Uterus (tissue), 4 donors: ENCODE data around the gene PTRH2. TPM values are rescaled to one million over a fixed set of nuclear protein-coding genes. Genes with fewer than 3 reads are reported as not detected.

Experiments
- DNase-seq, 2 donors: peaks; one replicate each; pipeline ENCODE4 v3.0.0-alpha.2; 2019 to 2020
- H3K27ac ChIP-seq, 2 donors: fragments of 200-600 bp; sonication (generic); 1 replicate in 1 of 2; 2 replicates in 1 of 2; pipeline ENCODE4 v1.5.1; 2016 to 2018
- H3K27me3 ChIP-seq, 2 donors: fragments of 200-600 bp; sonication (generic); one replicate each; pipeline ENCODE4 v1.5.1; 2018 to 2019; ENCODE audit warnings: control low read depth in 1 of 2
- H3K36me3 ChIP-seq, 2 donors: fragments of 200-600 bp; sonication (generic); one replicate each; pipeline ENCODE4 v1.5.1; 2019; ENCODE audit warnings: control low read depth in 1 of 2
- H3K4me1 ChIP-seq, 2 donors: fragments of 200-600 bp; sonication (generic); one replicate each; pipeline ENCODE4 v1.5.1; 2018 to 2019; ENCODE audit warnings: control low read depth in 1 of 2
- H3K4me3 ChIP-seq, 2 donors: fragments of 200-600 bp; sonication (generic); 1 replicate in 1 of 2; 2 replicates in 1 of 2; pipeline ENCODE4 v1.5.1; 2018 to 2019; ENCODE audit warnings: mild to moderate bottlenecking in 1 of 2
- H3K9me3 ChIP-seq, 2 donors: fragments of 200-600 bp; sonication (generic); one replicate each; pipeline ENCODE4 v1.5.1; 2019; ENCODE audit warnings: control low read depth in 1 of 2
- CTCF ChIP-seq, 4 experiments: fragments of 200-600 bp in 2 of 4; fragments of 450-650 bp in 2 of 4; sonication (generic) in 2 of 4; IDR thresholded peaks; one replicate each; pipeline ENCODE4 v1.5.1; 2016 to 2019; ENCODE audit warnings: antibody characterized with exemption in 4 of 4, mild to moderate bottlenecking in 2 of 4, moderate library complexity in 1 of 4
- POLR2A ChIP-seq, 2 donors: fragments of 450-650 bp; IDR thresholded peaks; one replicate each; pipeline ENCODE4 v1.6.1; 2016; ENCODE audit warnings: antibody characterized with exemption in 2 of 2, mild to moderate bottlenecking in 1 of 2, moderate library complexity in 1 of 2
- intact Hi-C: fragments of 100-400 bp; cut with DNase I; formaldehyde crosslinking; loops from one replicate; pipeline ENCODE4 v1.15.1; 2023; ENCODE audit warnings: low total_unique reads
- total RNA-seq, 4 donors: library from RNA; depleted of rRNA in 3 of 4; stranded (reverse); fragments of >200 nt in 3 of 4; gene quantifications; one replicate each; pipeline versions ENCODE4 v1.1.0 to v1.2.4, GENCODE V29; 2014 to 2023
- donor health status: DM: yes; HTN: yes; CAD: no.

Gene PTRH2
- total RNA-seq, 4 donors from 2014 or later: 13.2 to 31.8 (median 24.3) TPM

- no peaks in the 10 kb centered on the region for H3K36me3 ChIP-seq
- H3K4me3 ChIP-seq: peak overlapping the region; percentile 73 to 95
- no peaks in the 10 kb centered on the region for H3K9me3 ChIP-seq
- no peak for DNase-seq
- no peaks in the 10 kb centered on the region for H3K27me3 ChIP-seq
- H3K4me1 ChIP-seq: no peaks in the 10 kb centered on the region
- peak overlapping the region; percentile 79 to 84 for H3K27ac ChIP-seq
- intact Hi-C loops: no loop called here
- TF ChIP-seq POLR2A (IDR thresholded peaks at IDR 0.05) (no peak), CTCF (IDR thresholded peaks at IDR 0.05) (no peak)
Observed at GRCh38 chr17:59707971-59708430, 771 bp upstream of the PTRH2 start.

GRCh38 chr17:59702304-59702703, 4.9 kb downstream of the PTRH2 start:
- Histone ChIP-seq H3K27ac (no peak overlapping the region), H3K27me3 (no peaks in the 10 kb centered on the region), H3K36me3 (no peaks in the 10 kb centered on the region), H3K4me3 (no peak overlapping the region), H3K9me3 (no peaks in the 10 kb centered on the region), H3K4me1 (no peaks in the 10 kb centered on the region)
- TF ChIP-seq CTCF (IDR thresholded peaks at IDR 0.05) (no peak), POLR2A (IDR thresholded peaks at IDR 0.05) (no peak)
- DNase-seq: no peak
- intact Hi-C loops: no loop called here

- Histone ChIP-seq H3K27me3 (no peaks in the 10 kb centered on the region), H3K4me1 (no peaks in the 10 kb centered on the region), H3K27ac (no peak overlapping the region), H3K9me3 (no peaks in the 10 kb centered on the region), H3K4me3 (no peak overlapping the region), H3K36me3 (no peaks in the 10 kb centered on the region)
- DNase-seq: no peak
- intact Hi-C loops: no loop called here
- TF ChIP-seq CTCF (IDR thresholded peaks at IDR 0.05) (no peak), POLR2A (IDR thresholded peaks at IDR 0.05) (no peak)
Observed at GRCh38 chr17:59699786-59700185, 7.4 kb downstream of the PTRH2 start.

GRCh38 chr17:59699218-59699617, 8.0 kb downstream of the PTRH2 start:
- no peak for DNase-seq
- Histone ChIP-seq H3K27me3 (no peaks in the 10 kb centered on the region), H3K27ac (no peak overlapping the region), H3K9me3 (no peaks in the 10 kb centered on the region), H3K4me1 (no peaks in the 10 kb centered on the region), H3K4me3 (no peak overlapping the region), H3K36me3 (no peaks in the 10 kb centered on the region)
- intact Hi-C loops: no loop called here
- TF ChIP-seq POLR2A (IDR thresholded peaks at IDR 0.05) (no peak), CTCF (IDR thresholded peaks at IDR 0.05) (no peak)

- no peaks in the 10 kb centered on the region for H3K4me1 ChIP-seq
- no peaks in the 10 kb centered on the region for H3K27me3 ChIP-seq
- H3K27ac ChIP-seq: no peak overlapping the region
- H3K4me3 ChIP-seq: no peak overlapping the region
- no peaks in the 10 kb centered on the region for H3K36me3 ChIP-seq
- TF ChIP-seq CTCF (IDR thresholded peaks at IDR 0.05): no peak
- TF ChIP-seq POLR2A (IDR thresholded peaks at IDR 0.05): no peak
- H3K9me3 ChIP-seq: no peaks in the 10 kb centered on the region
- intact Hi-C loops: no loop called here
- no peak for DNase-seq
Observed at GRCh38 chr17:59698143-59698542, 9.1 kb downstream of the PTRH2 start.
